Memory B cell (primary cell): Measurements from ENCODE around the gene CGREF1.
A peak's percentile ranks its signal among the peaks of the same experiment; 100 is the strongest.

Experiments
- ATAC-seq: fragments of 150-1000 bp; cut with Tn5 transposase; 2 replicates; pipeline ENCODE4 v1.10.0; 2021; ENCODE audit warnings: low read depth, mild to moderate bottlenecking, moderate library complexity
- DNase-seq, 2 donors: peaks; one replicate each; pipeline ENCODE4 v3.0.0; 2022; ENCODE audit warnings: low spot score in 2 of 2
- H3K27ac Mint-ChIP-seq: one replicate; pipeline ENCODE4 v1.8.0; 2022; ENCODE audit warnings: mild to moderate bottlenecking, moderate library complexity, mixed read lengths
- H3K27me3 Mint-ChIP-seq: one replicate; pipeline ENCODE4 v1.8.0; 2022; ENCODE audit warnings: mixed read lengths
- H3K36me3 Mint-ChIP-seq: one replicate; pipeline ENCODE4 v1.8.0; 2022; ENCODE audit warnings: mild to moderate bottlenecking, mixed read lengths
- H3K4me1 Mint-ChIP-seq: one replicate; pipeline ENCODE4 v1.8.0; 2022; ENCODE audit warnings: mixed read lengths
- H3K4me3 Mint-ChIP-seq: one replicate; pipeline ENCODE4 v1.8.0; 2022; ENCODE audit warnings: mild to moderate bottlenecking, moderate library complexity, mixed read lengths
- H3K9me3 Mint-ChIP-seq: one replicate; pipeline ENCODE4 v1.8.0; 2022; ENCODE audit warnings: mixed read lengths

Gene CGREF1

DNA sequence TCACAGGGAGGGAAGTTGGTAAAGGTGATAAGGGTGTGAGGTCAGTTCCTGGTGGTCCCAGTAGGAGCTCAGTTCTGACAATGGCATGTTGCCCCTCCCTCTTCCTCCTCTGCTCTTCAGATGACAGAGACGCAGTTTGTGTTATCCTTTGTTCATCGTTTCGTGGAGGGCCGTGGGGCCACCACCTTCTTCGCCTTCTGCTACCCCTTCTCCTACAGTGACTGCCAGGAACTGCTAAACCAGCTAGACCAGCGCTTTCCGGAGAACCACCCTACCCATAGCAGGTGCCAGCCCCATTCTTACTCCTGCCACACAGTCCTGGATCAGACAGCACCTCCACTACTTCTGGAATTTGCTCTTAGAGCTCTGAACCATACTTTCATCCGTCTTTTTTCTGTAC, 65.2 kb downstream of the CGREF1 start:
- Mint-ChIP-seq H3K4me1 (peaks cover 19% of the 10 kb centered on the region), H3K4me3 (no peak overlapping the region), H3K27me3 (no peaks in the 10 kb centered on the region), H3K27ac (no peak overlapping the region), H3K9me3 (no peaks in the 10 kb centered on the region), H3K36me3 (peaks cover 18% of the 10 kb centered on the region)
- DNase-seq, result no peak
- no peak for ATAC-seq

GRCh38 chr2:27053321-27053720, 65.6 kb downstream of the CGREF1 start:
- DNase-seq, result no peak
- Mint-ChIP-seq H3K4me1 (peaks cover 19% of the 10 kb centered on the region), H3K27ac (no peak overlapping the region), H3K36me3 (peaks cover 16% of the 10 kb centered on the region), H3K4me3 (peak overlapping the region; percentile 57), H3K9me3 (no peaks in the 10 kb centered on the region), H3K27me3 (no peaks in the 10 kb centered on the region)
- no peak for ATAC-seq

GRCh38 chr2:27051902-27052645, 66.9 kb downstream of the CGREF1 start:
- no peak for DNase-seq

GRCh38 chr2:27050996-27051901, 67.7 kb downstream of the CGREF1 start, which contains the start of gene AGBL5:
Gene AGBL5, plus strand, starts transcription at chr2:27051668. Its CDS starts 1,291 bp downstream, at chr2:27052959.
- Mint-ChIP-seq H3K27ac (peak within 1 kb of the TSS; percentile 100), H3K27me3 (no peaks in the 10 kb centered on the region)

More at GRCh38 chr2:27051902-27052645, 66.9 kb downstream of the CGREF1 start:
- no peaks in the 10 kb centered on the region for H3K27me3 Mint-ChIP-seq
- H3K4me3 Mint-ChIP-seq, result peak overlapping the region; percentile 99
- peak overlapping the region; percentile 100 for H3K27ac Mint-ChIP-seq
- peaks cover 16% of the 10 kb centered on the region for H3K36me3 Mint-ChIP-seq
- no peak for ATAC-seq
- H3K4me1 Mint-ChIP-seq, result peaks cover 19% of the 10 kb centered on the region
- H3K9me3 Mint-ChIP-seq, result no peaks in the 10 kb centered on the region

More at GRCh38 chr2:27050996-27051901, 67.7 kb downstream of the CGREF1 start, which contains the start of gene AGBL5:
- H3K4me3 Mint-ChIP-seq, result peak within 1 kb of the TSS; percentile 99
- ATAC-seq (peak; percentile 77), DNase-seq (peak; percentile 97 to 99)
- H3K4me1 Mint-ChIP-seq, result peaks cover 19% of the 10 kb centered on the region
- no peaks in the 10 kb centered on the region for H3K9me3 Mint-ChIP-seq
- H3K36me3 Mint-ChIP-seq, result peaks cover 14% of the 10 kb centered on the region
